ENCODE data around the gene MYO18B. TPM values are rescaled to one million over a fixed set of nuclear protein-coding genes. Genes with fewer than 3 reads are reported as not detected.

Gene MYO18B
- polyA plus RNA-seq, 1 donor from 2014 or later, result not detected

DNA sequence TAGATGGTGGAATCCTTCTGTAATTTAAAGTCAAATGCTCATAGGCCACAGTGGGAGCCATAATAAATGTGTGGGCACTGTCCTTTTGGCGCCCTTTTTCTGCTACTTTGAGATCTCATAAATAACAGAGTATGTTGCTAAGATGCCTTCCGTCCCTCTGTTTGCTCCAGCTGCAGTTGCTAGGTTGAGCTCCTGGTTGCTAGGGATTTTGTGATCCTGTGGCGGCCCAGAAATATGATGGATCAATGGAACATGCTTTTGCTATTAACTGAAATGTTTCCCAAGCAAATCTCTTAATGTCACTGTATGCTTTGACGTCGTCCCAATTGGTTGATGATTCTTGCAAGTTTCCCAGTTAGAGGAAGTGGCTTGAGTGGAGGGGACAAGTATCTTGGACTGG is 53.5 kb downstream of the MYO18B start:
- Mint-ChIP-seq H3K27ac (no peak overlapping the region), H3K27me3 (peaks cover 4% of the 10 kb centered on the region), H3K4me1 (no peaks in the 10 kb centered on the region), H3K9me3 (peaks cover 0 to 2% (median 0%) of the 10 kb centered on the region in 3 donors), H3K4me3 (no peak overlapping the region), H3K36me3 (no peaks in the 10 kb centered on the region)

GRCh38 chr22:25797498-25798290 is 55.7 kb downstream of the MYO18B start:
- Mint-ChIP-seq H3K4me1 (no peaks in the 10 kb centered on the region), H3K27me3 (peaks cover 4% of the 10 kb centered on the region), H3K27ac (no peak overlapping the region), H3K9me3 (peaks cover 0 to 2% (median 0%) of the 10 kb centered on the region in 3 donors), H3K4me3 (no peak overlapping the region), H3K36me3 (no peaks in the 10 kb centered on the region)

DNA sequence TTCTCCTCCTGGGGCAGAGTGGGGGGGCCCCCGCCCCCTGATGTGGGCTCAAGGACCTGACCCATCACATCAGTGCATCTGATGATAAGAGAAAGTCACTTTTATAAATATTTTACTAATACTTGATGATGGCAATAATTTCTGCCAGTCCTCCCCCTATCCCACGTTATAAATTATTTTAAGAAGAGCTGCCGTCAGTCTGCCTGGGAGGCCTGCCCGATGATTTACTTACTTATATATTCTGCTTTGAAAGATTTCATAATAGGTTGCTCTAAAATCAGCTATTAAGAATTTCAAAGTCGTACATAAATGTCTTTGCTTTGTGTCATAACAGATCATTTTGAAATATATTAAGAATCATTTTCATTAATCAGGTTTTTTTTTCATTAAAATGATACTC is 58.8 kb downstream of the MYO18B start:
- Mint-ChIP-seq H3K4me3 (no peak overlapping the region), H3K27ac (no peak overlapping the region), H3K4me1 (no peaks in the 10 kb centered on the region), H3K27me3 (peaks cover 12% of the 10 kb centered on the region), H3K9me3 (peaks cover 0 to 2% (median 0%) of the 10 kb centered on the region in 3 donors), H3K36me3 (no peaks in the 10 kb centered on the region)

GRCh38 chr22:25802018-25802417 is 60.0 kb downstream of the MYO18B start:
- Mint-ChIP-seq H3K4me1 (no peaks in the 10 kb centered on the region), H3K36me3 (no peaks in the 10 kb centered on the region), H3K9me3 (peaks cover 0 to 6% (median 0%) of the 10 kb centered on the region in 3 donors), H3K4me3 (no peak overlapping the region), H3K27me3 (peaks cover 12% of the 10 kb centered on the region), H3K27ac (no peak overlapping the region)

- H3K36me3 Mint-ChIP-seq, result no peaks in the 10 kb centered on the region
- no peak overlapping the region for H3K4me3 Mint-ChIP-seq
- no peak overlapping the region for H3K27ac Mint-ChIP-seq
- peaks cover 12% of the 10 kb centered on the region for H3K27me3 Mint-ChIP-seq
- H3K4me1 Mint-ChIP-seq, result no peaks in the 10 kb centered on the region
- H3K9me3 Mint-ChIP-seq, result peaks cover 0 to 4% (median 3%) of the 10 kb centered on the region in 3 donors
These were observed 62.7 kb downstream of the MYO18B start for GRCh38 chr22:25804676-25805075.

GRCh38 chr22:25806579-25806978 is 64.6 kb downstream of the MYO18B start:
- Mint-ChIP-seq H3K9me3 (peaks cover 0 to 4% (median 3%) of the 10 kb centered on the region in 3 donors), H3K36me3 (no peaks in the 10 kb centered on the region)

GRCh38 chr22:25814685-25815084 is 72.7 kb downstream of the MYO18B start:
- H3K27me3 Mint-ChIP-seq, result peaks cover 21% of the 10 kb centered on the region
- no peak overlapping the region for H3K27ac Mint-ChIP-seq
- H3K4me3 Mint-ChIP-seq, result no peak overlapping the region
- no peaks in the 10 kb centered on the region for H3K4me1 Mint-ChIP-seq
- no peaks in the 10 kb centered on the region for H3K9me3 Mint-ChIP-seq
- no peaks in the 10 kb centered on the region for H3K36me3 Mint-ChIP-seq

More at GRCh38 chr22:25806579-25806978, 64.6 kb downstream of the MYO18B start:
- peaks cover 9% of the 10 kb centered on the region for H3K27me3 Mint-ChIP-seq
- H3K4me1 Mint-ChIP-seq, result no peaks in the 10 kb centered on the region
- H3K27ac Mint-ChIP-seq, result no peak overlapping the region
- no peak overlapping the region for H3K4me3 Mint-ChIP-seq

DNA sequence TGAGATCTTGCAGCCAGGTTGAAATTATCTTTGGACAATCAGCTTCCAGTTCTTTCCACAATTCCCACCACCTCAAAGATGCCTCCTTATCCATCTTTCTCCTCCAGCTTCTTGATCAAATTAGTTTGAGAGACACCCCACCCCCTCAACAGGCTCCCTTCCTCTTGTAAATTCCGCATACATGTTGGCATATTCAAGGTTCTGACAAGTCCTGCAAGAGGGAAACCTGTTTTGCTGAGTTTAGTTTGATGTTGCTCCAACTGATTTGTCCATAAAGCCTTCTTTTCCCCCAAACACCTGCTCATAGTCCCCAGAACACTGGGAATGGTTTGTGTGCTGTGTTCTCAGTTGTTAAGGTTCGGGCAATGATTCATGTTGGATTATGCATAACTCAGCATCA is 73.6 kb downstream of the MYO18B start:
- no peaks in the 10 kb centered on the region for H3K36me3 Mint-ChIP-seq
- H3K9me3 Mint-ChIP-seq, result no peaks in the 10 kb centered on the region
- no peaks in the 10 kb centered on the region for H3K4me1 Mint-ChIP-seq
- peaks cover 21% of the 10 kb centered on the region for H3K27me3 Mint-ChIP-seq
- H3K27ac Mint-ChIP-seq, result peak overlapping the region in 2 of 3 donors; percentile 31 to 46
- no peak overlapping the region for H3K4me3 Mint-ChIP-seq

DNA sequence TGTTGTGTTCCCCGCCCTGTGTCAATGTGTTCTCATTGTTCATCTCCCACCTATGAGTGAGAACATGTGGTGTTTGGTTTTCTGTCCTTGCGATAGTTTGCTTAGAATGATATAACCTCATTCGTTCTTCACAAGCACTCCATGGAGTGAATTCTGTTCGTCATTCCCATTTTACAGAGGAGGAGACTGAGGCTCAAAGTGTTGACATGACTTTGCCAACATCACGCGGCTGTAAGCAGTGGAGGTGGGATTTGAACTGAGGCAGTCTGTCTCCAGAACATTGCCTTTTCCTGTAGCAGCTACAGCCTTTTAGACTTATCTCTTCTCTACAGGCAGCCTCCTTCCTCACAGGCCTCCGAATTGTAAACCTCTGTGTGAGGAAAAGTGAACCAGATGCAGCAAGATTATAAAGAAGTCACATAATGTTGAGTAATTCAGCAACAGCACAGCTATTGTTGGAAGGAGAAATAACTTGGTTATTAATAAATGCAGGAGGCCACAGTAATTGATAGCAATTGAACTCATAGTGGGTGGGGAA is 74.6 kb downstream of the MYO18B start:
- Mint-ChIP-seq H3K9me3 (no peaks in the 10 kb centered on the region), H3K4me1 (no peaks in the 10 kb centered on the region), H3K4me3 (no peak overlapping the region), H3K36me3 (no peaks in the 10 kb centered on the region), H3K27me3 (peaks cover 24% of the 10 kb centered on the region), H3K27ac (no peak overlapping the region)

DNA sequence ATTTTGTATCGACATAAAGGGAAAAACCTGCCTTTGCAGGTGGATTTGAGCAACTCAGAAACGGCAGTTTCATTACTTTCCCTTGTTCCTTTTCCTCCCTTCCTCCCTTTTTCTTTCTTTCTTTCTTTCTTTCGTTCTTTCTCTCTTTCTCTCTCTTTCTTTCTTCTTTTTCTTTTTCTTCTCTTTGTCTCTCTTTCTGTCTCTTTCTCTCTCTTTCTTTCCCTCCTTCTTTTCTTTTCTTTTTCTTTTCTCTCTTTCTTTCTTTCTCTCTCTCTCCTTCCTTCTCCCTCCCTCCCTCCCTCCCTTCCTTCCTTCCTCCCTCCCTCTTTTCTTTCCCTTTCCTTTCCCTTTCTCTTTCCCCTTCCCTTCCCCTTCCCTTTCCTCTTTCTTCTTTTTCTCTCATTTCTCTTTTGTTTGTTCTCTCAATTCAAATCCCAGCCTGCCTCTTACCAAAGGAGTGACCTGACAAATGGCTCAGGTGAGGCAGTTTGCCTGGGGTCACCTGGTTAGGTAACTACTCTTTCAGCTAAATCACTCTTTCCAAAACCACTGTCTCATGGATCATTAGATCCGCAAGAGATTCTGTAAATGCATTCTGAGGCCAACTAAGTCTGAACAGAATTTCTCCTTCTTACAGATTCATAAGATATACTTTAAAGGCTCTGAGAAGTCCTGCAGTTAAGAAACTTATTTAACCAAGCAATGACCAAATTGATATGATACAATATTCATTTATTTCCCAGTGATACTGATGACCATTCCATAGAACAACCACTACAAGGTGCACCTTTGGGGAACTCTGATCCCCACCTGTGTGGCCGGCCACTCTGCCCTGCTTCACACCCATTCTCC is 75.3 kb downstream of the MYO18B start:
- Mint-ChIP-seq H3K27ac (no peak overlapping the region), H3K4me1 (no peaks in the 10 kb centered on the region), H3K27me3 (peaks cover 30% of the 10 kb centered on the region), H3K9me3 (peaks cover 3% of the 10 kb centered on the region in 3 donors), H3K4me3 (no peak overlapping the region), H3K36me3 (no peaks in the 10 kb centered on the region)

GRCh38 chr22:25818541-25818940 is 76.6 kb downstream of the MYO18B start:
- Mint-ChIP-seq H3K4me3 (no peak overlapping the region), H3K27ac (no peak overlapping the region), H3K27me3 (peaks cover 36% of the 10 kb centered on the region), H3K9me3 (peaks cover 3 to 7% (median 5%) of the 10 kb centered on the region in 3 donors), H3K36me3 (no peaks in the 10 kb centered on the region), H3K4me1 (no peaks in the 10 kb centered on the region)

DNA sequence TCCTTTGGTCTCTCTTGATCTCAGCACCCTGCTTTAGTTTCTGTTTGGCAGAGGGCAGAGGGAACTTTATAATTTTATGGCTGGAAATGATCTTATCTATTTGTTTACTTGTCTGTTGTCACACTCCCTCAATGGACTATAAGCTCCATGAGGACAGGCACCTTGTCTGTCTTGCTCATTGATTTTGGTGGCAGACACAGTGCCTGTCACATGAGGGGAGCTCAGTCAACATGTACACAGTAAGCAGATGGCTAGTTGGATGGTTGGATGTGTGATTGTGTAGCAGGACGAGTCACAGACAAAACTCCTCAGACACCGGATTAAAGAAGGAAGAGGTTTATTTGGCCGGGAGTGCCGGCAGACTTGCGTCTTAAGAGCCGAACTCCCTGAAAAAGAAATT is 80.4 kb downstream of the MYO18B start:
- H3K4me1 Mint-ChIP-seq, result no peaks in the 10 kb centered on the region
- peaks cover 25% of the 10 kb centered on the region for H3K27me3 Mint-ChIP-seq
- no peak overlapping the region for H3K4me3 Mint-ChIP-seq
- H3K36me3 Mint-ChIP-seq, result peaks cover 1% of the 10 kb centered on the region
- H3K9me3 Mint-ChIP-seq, result peaks cover 3 to 7% (median 5%) of the 10 kb centered on the region in 3 donors
- H3K27ac Mint-ChIP-seq, result no peak overlapping the region

DNA sequence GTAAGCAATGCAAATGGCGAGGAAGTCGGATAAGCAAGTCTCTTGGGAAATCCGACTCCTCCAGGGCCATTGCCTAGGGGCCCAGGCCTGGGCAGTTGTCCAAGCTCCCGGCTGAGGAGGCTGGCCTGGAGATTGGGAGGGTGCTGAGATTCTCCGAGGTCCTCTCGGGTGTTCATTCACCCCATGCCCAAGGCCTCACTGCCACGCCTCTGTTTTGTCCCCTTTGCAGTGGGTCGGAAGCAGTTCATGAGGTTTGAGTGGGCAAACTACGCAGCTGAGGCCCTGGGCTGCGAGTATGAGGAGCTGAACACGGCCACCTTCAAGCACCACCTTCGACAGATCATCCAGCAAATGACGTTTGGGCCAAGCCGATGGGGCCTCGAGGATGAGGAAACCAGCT is 81.3 kb downstream of the MYO18B start:
- Mint-ChIP-seq H3K4me1 (no peaks in the 10 kb centered on the region), H3K4me3 (no peak overlapping the region), H3K27ac (no peak overlapping the region), H3K9me3 (peaks cover 3 to 7% (median 5%) of the 10 kb centered on the region in 3 donors), H3K27me3 (peaks cover 19% of the 10 kb centered on the region), H3K36me3 (peaks cover 1% of the 10 kb centered on the region)

DNA sequence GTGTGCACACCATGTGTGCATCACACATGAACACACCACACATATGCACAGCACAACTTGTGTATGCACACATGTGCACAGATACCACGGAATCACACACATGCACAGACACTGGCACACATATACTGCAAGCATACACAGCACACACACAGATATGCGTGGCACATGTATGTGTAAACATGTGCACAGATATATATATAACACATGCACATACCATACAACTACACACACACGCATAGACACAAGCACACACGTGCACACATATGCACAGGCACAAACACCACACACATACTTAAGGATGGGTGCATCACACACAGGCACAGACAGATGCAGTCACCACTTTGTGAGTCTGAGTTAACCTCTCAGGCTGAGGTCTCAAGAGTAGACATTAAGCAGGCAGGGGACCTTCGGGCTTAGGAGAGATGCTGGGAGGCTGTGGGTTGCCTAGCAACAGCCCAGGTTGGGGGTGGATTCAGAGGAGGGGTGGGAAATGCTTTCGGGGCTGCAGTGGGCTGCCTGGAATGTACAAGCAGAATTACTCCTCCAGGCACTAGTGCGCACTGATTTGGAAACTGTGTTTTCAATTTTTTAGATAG is 82.9 kb downstream of the MYO18B start:
- Mint-ChIP-seq H3K36me3 (peaks cover 1% of the 10 kb centered on the region), H3K27me3 (peaks cover 19% of the 10 kb centered on the region), H3K4me3 (no peak overlapping the region), H3K27ac (no peak overlapping the region), H3K4me1 (no peaks in the 10 kb centered on the region), H3K9me3 (peaks cover 3 to 7% (median 5%) of the 10 kb centered on the region in 3 donors)

- Mint-ChIP-seq H3K27me3 (peaks cover 8% of the 10 kb centered on the region), H3K4me3 (no peak overlapping the region), H3K27ac (no peak overlapping the region)
These were observed 85.4 kb downstream of the MYO18B start for GRCh38 chr22:25827415-25827814.

More at GRCh38 chr22:25827415-25827814, 85.4 kb downstream of the MYO18B start:
- H3K36me3 Mint-ChIP-seq, result peaks cover 1% of the 10 kb centered on the region
- H3K4me1 Mint-ChIP-seq, result no peaks in the 10 kb centered on the region
- peaks cover 0 to 2% (median under 1%) of the 10 kb centered on the region in 3 donors for H3K9me3 Mint-ChIP-seq
